WTC11 (cell line): Measurements from ENCODE around the gene SIGLEC11.

Experiments used
- AFF4 ChIP-seq: sonication (generic); formaldehyde crosslinking; IDR thresholded peaks from 2 replicates; pipeline ENCODE4 v1.8.1; 2023; ENCODE audit warnings: mild to moderate bottlenecking, missing genetic modification reagents, borderline replicate concordance
- CTCF ChIP-seq: fragments of 200-600 bp; IDR thresholded peaks from 2 replicates; pipeline ENCODE4 v1.8.0; 2022; ENCODE audit warnings: antibody characterized with exemption
- EMX1 ChIP-seq: fragments of 250-450 bp; sonication (Bioruptor Pico); IDR thresholded peaks from 2 replicates; pipeline ENCODE4 v1.8.0; 2021; ENCODE audit warnings: mild to moderate bottlenecking
- FOXP1 ChIP-seq: sonication (generic); formaldehyde crosslinking; IDR thresholded peaks from 2 replicates; pipeline ENCODE4 v1.8.0; 2022; ENCODE audit warnings: missing genetic modification reagents, mild to moderate bottlenecking, moderate library complexity, borderline replicate concordance
- HMGXB4 ChIP-seq: sonication (generic); formaldehyde crosslinking; IDR thresholded peaks from 2 replicates; pipeline ENCODE4 v1.8.1; 2023; ENCODE audit warnings: mild to moderate bottlenecking, moderate library complexity, missing genetic modification reagents
- JUN ChIP-seq: sonication (generic); formaldehyde crosslinking; IDR thresholded peaks from 2 replicates; pipeline ENCODE4 v1.8.0; 2023; ENCODE audit warnings: mild to moderate bottlenecking, missing genetic modification reagents
- MAX ChIP-seq: sonication (generic); formaldehyde crosslinking; IDR thresholded peaks from 2 replicates; pipeline ENCODE4 v1.8.0; 2022; ENCODE audit warnings: mild to moderate bottlenecking, missing genetic modification reagents
- NFYB ChIP-seq: sonication (generic); formaldehyde crosslinking; conservative IDR thresholded peaks from 2 replicates; pipeline ENCODE4 v1.8.0; 2022; ENCODE audit warnings: low read depth, missing genetic modification reagents
- RELA ChIP-seq: sonication (generic); formaldehyde crosslinking; IDR thresholded peaks from 2 replicates; pipeline ENCODE4 v1.8.1; 2022; ENCODE audit warnings: missing genetic modification reagents, mild to moderate bottlenecking, borderline replicate concordance
- SP1 ChIP-seq: sonication (generic); formaldehyde crosslinking; conservative IDR thresholded peaks from 2 replicates; pipeline ENCODE4 v1.8.1; 2022; ENCODE audit warnings: missing genetic modification reagents
- TP53 ChIP-seq: sonication (generic); formaldehyde crosslinking; IDR thresholded peaks from 2 replicates; pipeline ENCODE4 v1.8.1; 2023; ENCODE audit warnings: mild to moderate bottlenecking, missing genetic modification reagents
- ZNF121 ChIP-seq: sonication (generic); formaldehyde crosslinking; IDR thresholded peaks from 2 replicates; pipeline ENCODE4 v1.8.0; 2023; ENCODE audit warnings: missing genetic modification reagents
- ZNF281 ChIP-seq: sonication (generic); formaldehyde crosslinking; IDR thresholded peaks from 2 replicates; pipeline ENCODE4 v1.8.0; 2023; ENCODE audit warnings: mild to moderate bottlenecking, missing genetic modification reagents

- TF ChIP-seq CTCF (no peak), SP1 (no peak), AFF4 (no peak), ZNF281 (no peak), MAX (CRISPR knock-in tag) (no peak), JUN (CRISPR knock-in tag) (no peak), RELA (no peak), TP53 (no peak), NFYB (no peak), FOXP1 (CRISPR knock-in tag) (no peak), ZNF121 (no peak), EMX1 (CRISPR knock-in tag) (no peak), HMGXB4 (CRISPR knock-in tag) (no peak)
These were observed 11.0 kb downstream of the SIGLEC11 start for GRCh38 chr19:49949742-49950589.
